HG03066 (cell line): ENCODE data around the gene DYNC2I2.

ENCODE experiments used
- ATAC-seq: cut with Tn5 transposase; IDR thresholded peaks from one replicate; pipeline ENCODE4 v1.9.1; 2021; ENCODE audit warnings: low read depth; ENCODE audit not compliant: unreplicated experiment

The DYNC2I2 gene

GRCh38 chr9:128636556-128637530 is 19.8 kb downstream of the DYNC2I2 start:
- no peak for ATAC-seq

GRCh38 chr9:128636024-128636390 is 20.6 kb downstream of the DYNC2I2 start:
- no peak for ATAC-seq

GRCh38 chr9:128635266-128636023 is 21.2 kb downstream of the DYNC2I2 start:
- no peak for ATAC-seq

GRCh38 chr9:128634651-128635262 is 21.9 kb downstream of the DYNC2I2 start:
- ATAC-seq, result no peak

- ATAC-seq, result no peak
These were observed 22.5 kb downstream of the DYNC2I2 start for GRCh38 chr9:128634111-128634510.

GRCh38 chr9:128633601-128634000 is 23.0 kb downstream of the DYNC2I2 start:
- no peak for ATAC-seq

GRCh38 chr9:128633057-128633456 is 23.6 kb downstream of the DYNC2I2 start:
- no peak for ATAC-seq

- no peak for ATAC-seq
These were observed 24.2 kb downstream of the DYNC2I2 start for GRCh38 chr9:128632486-128632885.

GRCh38 chr9:128632066-128632465 is 24.6 kb downstream of the DYNC2I2 start:
- ATAC-seq, result no peak

GRCh38 chr9:128631636-128632035 is 25.0 kb downstream of the DYNC2I2 start:
- no peak for ATAC-seq

GRCh38 chr9:128629852-128630545 is 26.6 kb downstream of the DYNC2I2 start:
- ATAC-seq, result no peak

GRCh38 chr9:128629136-128629535 is 27.5 kb downstream of the DYNC2I2 start:
- ATAC-seq, result no peak

- no peak for ATAC-seq
These were observed 28.1 kb downstream of the DYNC2I2 start for GRCh38 chr9:128628471-128629048.

- no peak for ATAC-seq
These were observed 28.7 kb downstream of the DYNC2I2 start for GRCh38 chr9:128627906-128628305.

GRCh38 chr9:128627127-128627715 is 29.4 kb downstream of the DYNC2I2 start:
- ATAC-seq, result no peak

- ATAC-seq, result no peak
These were observed 30.5 kb downstream of the DYNC2I2 start for GRCh38 chr9:128626181-128626580.

GRCh38 chr9:128625391-128626146 is 31.1 kb downstream of the DYNC2I2 start:
- no peak for ATAC-seq

- ATAC-seq, result no peak
These were observed 32.1 kb downstream of the DYNC2I2 start for GRCh38 chr9:128624566-128624965.
